BLaER1 treated with 17β-estradiol and CSF1 and Interleukin-3, amounts not matched to agents 10 nM and 100 nM (cell line): ENCODE data around the gene PLK5.
"Not testable (repeated sequence)": the region's sequence is repeated elsewhere in the genome, so short reads cannot be mapped to it uniquely, and the experiment has no call there.

Experiments used
- H3K27ac ChIP-seq, 11 experiments: shearing (Covaris generic); formaldehyde crosslinking; 2 replicates each; pipeline ENCODE4 v1.8.1; 2022
- H3K27me3 ChIP-seq, 11 experiments: shearing (Covaris generic); formaldehyde crosslinking; 2 replicates each; pipeline ENCODE4 v1.8.1; 2022
- H3K36me3 ChIP-seq, 11 experiments: shearing (Covaris generic); formaldehyde crosslinking; 2 replicates each; pipeline ENCODE4 v1.8.1; 2022
- H3K4me1 ChIP-seq, 10 experiments: shearing (Covaris generic); formaldehyde crosslinking; 2 replicates each; pipeline ENCODE4 v1.8.1; 2022
- H3K4me2 ChIP-seq, 11 experiments: shearing (Covaris generic); formaldehyde crosslinking; 2 replicates each; pipeline ENCODE4 v1.8.1; 2022
- H3K4me3 ChIP-seq, 10 experiments: shearing (Covaris generic); formaldehyde crosslinking; 2 replicates each; pipeline ENCODE4 v1.8.1; 2022
- H3K9ac ChIP-seq, 11 experiments: shearing (Covaris generic); formaldehyde crosslinking; 2 replicates each; pipeline ENCODE4 v1.8.1; 2022
- H3K9me3 ChIP-seq, 11 experiments: shearing (Covaris generic); formaldehyde crosslinking; replicated peaks in 1 of 11; 2 replicates each; pipeline ENCODE4 v1.8.1; 2022
- H4K20me1 ChIP-seq, 11 experiments: shearing (Covaris generic); formaldehyde crosslinking; 2 replicates each; pipeline ENCODE4 v1.8.1; 2022
- Cebpa-rat ChIP-seq, 11 experiments: shearing (Covaris generic); IDR thresholded peaks; 2 replicates each; pipeline ENCODE4 v1.8.1; 2022

Gene PLK5

GRCh38 chr19:1538978-1539377 lies 15.1 kb downstream of the PLK5 start:
- Histone ChIP-seq H3K27ac (no peak overlapping the region), H3K9ac (no peak overlapping the region), H3K4me2 (peak overlapping the region in 2 of 11 experiments; percentile 16 to 20; a peak in 2 of 22 replicates), H3K4me1 (peaks cover 6 to 31% (median 14%) of the 10 kb centered on the region in 10 experiments; a peak in 17 of 20 replicates), H3K36me3 (no peaks in the 10 kb centered on the region), H3K4me3 (no peak overlapping the region), H3K27me3 (no peaks in the 10 kb centered on the region), H4K20me1 (no peaks in the 10 kb centered on the region; a peak in 1 of 22 replicates), H3K9me3 (peaks cover 0 to 10% (median 0%) of the 10 kb centered on the region in 11 experiments; a peak in 4 of 22 replicates)
- no peak for TF ChIP-seq Cebpa-rat (IDR thresholded peaks at IDR 0.05)

GRCh38 chr19:1539749-1540148 lies 15.9 kb downstream of the PLK5 start:
- H3K27ac ChIP-seq, H3K9ac ChIP-seq, H4K20me1 ChIP-seq, H3K27me3 ChIP-seq, H3K4me3 ChIP-seq, H3K4me2 ChIP-seq, H3K36me3 ChIP-seq: not testable (repeated sequence)
- Histone ChIP-seq H3K9me3 (peaks cover 0 to 10% (median 0%) of the 10 kb centered on the region in 11 experiments; a peak in 4 of 22 replicates), H3K4me1 (peaks cover 6 to 31% (median 14%) of the 10 kb centered on the region in 10 experiments; a peak in 17 of 20 replicates)

DNA sequence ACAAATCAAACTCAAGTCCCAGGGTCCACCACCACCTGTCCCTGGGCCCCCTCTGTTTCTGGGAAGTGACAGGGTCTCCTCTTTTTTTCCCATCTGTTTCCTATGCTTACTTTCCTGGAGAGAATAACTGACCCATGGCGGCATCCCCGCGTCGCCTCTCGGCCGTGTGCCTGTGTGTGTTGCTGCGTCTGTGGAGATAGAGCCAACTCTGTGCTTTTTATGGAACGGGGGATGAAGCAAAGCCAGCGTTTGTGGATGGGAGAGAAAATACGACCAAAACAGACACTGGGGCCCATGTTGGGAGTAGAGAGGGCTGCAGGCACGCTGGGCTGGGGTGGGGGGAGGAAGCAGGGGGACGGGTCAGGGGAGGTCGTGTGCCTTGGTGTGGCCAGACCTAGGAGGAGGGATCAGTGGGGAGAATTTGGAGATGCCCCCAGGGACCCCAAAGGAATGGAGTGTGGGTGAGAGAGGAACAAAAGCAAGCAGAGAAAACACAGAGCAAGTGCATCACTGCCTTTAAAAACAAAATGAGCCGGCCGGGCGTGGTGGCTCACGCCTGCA lies 16.6 kb downstream of the PLK5 start:
- Histone ChIP-seq H3K27me3 (peaks cover 0 to under 1% (median 0%) of the 10 kb centered on the region in 11 experiments; a peak in 2 of 22 replicates), H3K9me3 (peaks cover 0 to 6% (median 0%) of the 10 kb centered on the region in 11 experiments; a peak in 4 of 22 replicates), H3K4me3 (no peak overlapping the region), H3K27ac (no peak overlapping the region), H4K20me1 (no peaks in the 10 kb centered on the region), H3K9ac (no peak overlapping the region), H3K4me2 (peak overlapping the region in 5 of 11 experiments; percentile 8 to 25 (median 18); a peak in 5 of 22 replicates), H3K4me1 (peaks cover 6 to 31% (median 14%) of the 10 kb centered on the region in 10 experiments; a peak in 17 of 20 replicates), H3K36me3 (no peaks in the 10 kb centered on the region)
- TF ChIP-seq Cebpa-rat (IDR thresholded peaks at IDR 0.05), result no peak

- Histone ChIP-seq H3K27ac (no peak overlapping the region), H3K4me2 (no peak overlapping the region), H3K4me1 (peaks cover 0 to 8% (median 4%) of the 10 kb centered on the region in 10 experiments; a peak in 9 of 20 replicates), H3K9ac (no peak overlapping the region), H4K20me1 (peaks cover 0 to 21% (median 9%) of the 10 kb centered on the region in 11 experiments; a peak in 14 of 22 replicates), H3K27me3 (peaks cover 0 to 5% (median 0%) of the 10 kb centered on the region in 11 experiments; a peak in 3 of 22 replicates), H3K9me3 (peaks cover 0 to 9% (median 0%) of the 10 kb centered on the region in 11 experiments; a peak in 4 of 22 replicates), H3K4me3 (no peak overlapping the region), H3K36me3 (peaks cover 0 to 15% (median 5%) of the 10 kb centered on the region in 11 experiments; a peak in 17 of 22 replicates)
- TF ChIP-seq Cebpa-rat (IDR thresholded peaks at IDR 0.05), result no peak
Observed at GRCh38 chr19:1549332-1549945, 25.6 kb downstream of the PLK5 start.

DNA sequence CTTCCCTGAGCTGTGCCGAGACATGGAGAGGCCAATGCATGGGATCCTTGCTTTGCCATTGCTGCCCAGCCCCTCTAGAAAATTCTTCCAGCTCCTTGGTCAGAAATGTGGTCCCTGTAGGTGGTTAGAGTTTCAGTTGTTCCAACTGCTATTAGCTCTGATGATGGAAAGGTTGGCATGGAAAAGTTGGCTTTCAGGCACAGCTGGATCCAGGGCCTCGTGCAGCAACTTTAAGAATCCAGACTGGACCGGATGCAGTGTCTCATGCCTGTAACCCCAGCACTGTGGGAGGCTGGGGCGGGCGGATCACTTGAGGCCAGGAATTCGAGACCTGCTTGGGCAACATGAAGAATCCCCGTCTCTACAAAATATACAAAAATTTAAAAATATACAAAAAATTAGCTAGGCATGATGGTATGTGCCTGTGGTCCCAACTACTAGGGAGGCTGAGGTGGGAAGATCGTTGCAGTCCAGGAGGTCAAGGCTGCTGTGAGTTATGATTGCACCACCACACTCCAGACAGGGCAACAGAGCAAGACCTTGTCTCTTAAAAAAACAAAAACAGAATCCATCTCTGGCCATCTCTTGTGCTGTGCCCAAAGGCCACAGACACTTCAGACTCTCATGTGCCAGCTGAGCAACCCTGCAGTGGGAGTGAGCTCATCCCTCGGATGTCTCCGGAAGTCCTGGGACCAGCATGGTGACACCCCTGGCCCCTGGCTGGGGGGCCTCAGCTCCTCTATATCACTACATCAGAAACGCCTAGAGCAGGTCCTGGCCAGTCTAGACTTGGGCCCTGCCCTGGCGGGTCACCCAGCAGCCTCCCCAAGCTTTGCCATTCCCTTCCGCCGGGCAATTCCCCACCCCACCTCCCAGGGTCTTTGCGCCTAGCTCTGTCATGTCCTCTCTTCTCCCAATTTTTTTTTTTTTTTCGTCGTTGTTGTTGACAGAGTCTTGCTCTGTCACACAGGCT lies 27.5 kb downstream of the PLK5 start:
- no peak for TF ChIP-seq Cebpa-rat (IDR thresholded peaks at IDR 0.05)
- H3K4me1 ChIP-seq, result peaks cover 0 to 4% (median 3%) of the 10 kb centered on the region in 10 experiments; a peak in 9 of 20 replicates
- peaks cover 0 to 9% (median 0%) of the 10 kb centered on the region in 11 experiments; a peak in 4 of 22 replicates for H3K9me3 ChIP-seq
- H3K9ac ChIP-seq, result no peak overlapping the region
- peaks cover 9 to 26% (median 16%) of the 10 kb centered on the region in 11 experiments for H3K36me3 ChIP-seq
- no peaks in the 10 kb centered on the region for H3K27me3 ChIP-seq
- H4K20me1 ChIP-seq, result peaks cover 0 to 31% (median 20%) of the 10 kb centered on the region in 11 experiments; a peak in 16 of 22 replicates
- H3K27ac ChIP-seq, result no peak overlapping the region
- no peak overlapping the region for H3K4me3 ChIP-seq
- H3K4me2 ChIP-seq, result no peak overlapping the region

DNA sequence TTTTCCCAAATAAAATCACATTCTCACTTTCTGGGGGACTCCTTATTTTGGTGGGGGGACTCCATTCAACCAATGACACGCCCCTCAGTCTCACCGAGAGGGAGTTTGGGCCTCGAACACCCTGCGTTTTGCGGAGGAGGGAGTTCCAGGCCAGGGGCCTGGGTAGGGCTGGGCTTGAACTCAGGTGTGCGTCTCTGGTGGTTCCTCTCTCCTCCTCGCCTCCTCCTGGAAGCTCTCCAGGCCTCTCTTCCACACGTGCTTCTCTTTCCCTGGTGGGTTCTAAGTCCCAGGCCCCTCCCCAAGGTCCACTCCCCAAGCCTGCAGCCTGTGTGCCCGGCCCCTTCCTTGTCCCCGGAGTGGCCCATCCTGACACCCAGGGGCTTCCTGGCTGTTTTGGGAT lies 29.5 kb downstream of the PLK5 start:
- Histone ChIP-seq H3K4me2 (no peak overlapping the region), H3K27ac (no peak overlapping the region), H3K9ac (no peak overlapping the region), H4K20me1 (peaks cover under 1 to 52% (median 41%) of the 10 kb centered on the region in 11 experiments; a peak in 19 of 22 replicates), H3K9me3 (peaks cover 0 to 9% (median 0%) of the 10 kb centered on the region in 11 experiments; a peak in 4 of 22 replicates), H3K4me3 (no peak overlapping the region), H3K4me1 (no peaks in the 10 kb centered on the region), H3K36me3 (peaks cover 13 to 44% (median 35%) of the 10 kb centered on the region in 11 experiments), H3K27me3 (no peaks in the 10 kb centered on the region)
- no peak for TF ChIP-seq Cebpa-rat (IDR thresholded peaks at IDR 0.05)

- no peak for TF ChIP-seq Cebpa-rat (IDR thresholded peaks at IDR 0.05)
- Histone ChIP-seq H4K20me1 (peaks cover 11 to 67% (median 57%) of the 10 kb centered on the region in 11 experiments; a peak in 21 of 22 replicates), H3K36me3 (peaks cover 13 to 57% (median 40%) of the 10 kb centered on the region in 11 experiments), H3K4me1 (peaks cover 2 to 10% (median 3%) of the 10 kb centered on the region in 10 experiments; a peak in 18 of 20 replicates), H3K9me3 (peaks cover 0 to 9% (median 0%) of the 10 kb centered on the region in 11 experiments; a peak in 4 of 22 replicates), H3K27ac (no peak overlapping the region), H3K9ac (no peak overlapping the region), H3K4me2 (no peak overlapping the region), H3K27me3 (no peaks in the 10 kb centered on the region), H3K4me3 (no peak overlapping the region)
Observed at GRCh38 chr19:1554968-1555367, 31.1 kb downstream of the PLK5 start.
